PC-3 (cell line): ENCODE measurements around the gene DOK7.

Source experiments
- EZH2 ChIP-seq: fragments of 300-600 bp; sonication (generic); IDR thresholded peaks from one replicate; pipeline ENCODE4 v1.6.1; 2017; ENCODE audit warnings: antibody characterized with exemption, mild to moderate bottlenecking, low read length; ENCODE audit not compliant: unreplicated experiment
- EZH2phosphoT487 ChIP-seq: fragments of 300-600 bp; sonication (generic); IDR thresholded peaks from 2 replicates; pipeline ENCODE4 v1.6.1; 2018; ENCODE audit warnings: mild to moderate bottlenecking, antibody characterized with exemption, low read length, borderline replicate concordance
- TF ChIP-seq, protein P1 (sequence below): fragments of 300-600 bp; sonication (generic); conservative IDR thresholded peaks from 2 replicates; pipeline ENCODE4 v1.5.1; 2017; ENCODE audit warnings: antibody characterized with exemption, low read depth, mild to moderate bottlenecking, low read length

DNA sequence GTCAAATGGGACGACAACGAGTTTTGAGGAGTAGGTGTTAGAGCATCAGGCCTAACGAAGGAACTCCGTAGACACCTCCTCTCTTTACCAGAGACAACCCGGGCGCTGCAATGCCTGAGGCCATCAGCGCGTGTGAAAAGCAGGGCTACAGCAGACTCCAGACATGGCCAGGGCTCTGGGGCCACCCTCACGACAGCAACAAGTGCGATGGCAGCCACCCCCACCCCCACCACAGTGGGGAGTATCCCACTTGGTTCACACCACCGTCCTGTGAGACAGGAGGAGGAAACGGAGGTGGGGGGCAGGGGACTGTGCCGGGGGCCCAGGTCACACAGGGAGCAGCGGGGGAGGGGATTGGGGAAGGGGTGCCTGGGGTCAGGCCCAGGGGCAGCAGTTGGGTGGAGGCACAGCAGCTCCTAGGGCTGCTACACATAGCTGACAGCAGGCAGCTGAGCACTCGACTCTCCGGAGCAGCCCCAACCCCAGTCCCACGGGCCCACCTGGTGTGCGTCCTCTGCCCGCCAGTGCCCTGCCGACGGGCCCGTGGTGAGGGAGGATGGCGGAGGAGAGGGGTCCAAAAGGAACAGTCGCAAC lies 60.6 kb downstream of the DOK7 start:
- TF ChIP-seq, protein P1, sequence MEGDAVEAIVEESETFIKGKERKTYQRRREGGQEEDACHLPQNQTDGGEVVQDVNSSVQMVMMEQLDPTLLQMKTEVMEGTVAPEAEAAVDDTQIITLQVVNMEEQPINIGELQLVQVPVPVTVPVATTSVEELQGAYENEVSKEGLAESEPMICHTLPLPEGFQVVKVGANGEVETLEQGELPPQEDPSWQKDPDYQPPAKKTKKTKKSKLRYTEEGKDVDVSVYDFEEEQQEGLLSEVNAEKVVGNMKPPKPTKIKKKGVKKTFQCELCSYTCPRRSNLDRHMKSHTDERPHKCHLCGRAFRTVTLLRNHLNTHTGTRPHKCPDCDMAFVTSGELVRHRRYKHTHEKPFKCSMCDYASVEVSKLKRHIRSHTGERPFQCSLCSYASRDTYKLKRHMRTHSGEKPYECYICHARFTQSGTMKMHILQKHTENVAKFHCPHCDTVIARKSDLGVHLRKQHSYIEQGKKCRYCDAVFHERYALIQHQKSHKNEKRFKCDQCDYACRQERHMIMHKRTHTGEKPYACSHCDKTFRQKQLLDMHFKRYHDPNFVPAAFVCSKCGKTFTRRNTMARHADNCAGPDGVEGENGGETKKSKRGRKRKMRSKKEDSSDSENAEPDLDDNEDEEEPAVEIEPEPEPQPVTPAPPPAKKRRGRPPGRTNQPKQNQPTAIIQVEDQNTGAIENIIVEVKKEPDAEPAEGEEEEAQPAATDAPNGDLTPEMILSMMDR = no peak
- TF ChIP-seq EZH2 = no peak
- TF ChIP-seq EZH2phosphoT487 = no peak
